H9 (cell line): Measurements from ENCODE around the gene PDE7B. TPM values are rescaled to one million over a fixed set of nuclear protein-coding genes. Genes with fewer than 3 reads are reported as not detected.

Experiments
- DNase-seq: peaks from one replicate; pipeline ENCODE4 v3.0.0-alpha.2; 2017
- H2AFZ ChIP-seq: one replicate; pipeline ENCODE4 v1.6.1; 2013; ENCODE audit warnings: mild to moderate bottlenecking, low read length, control low read depth, moderate library complexity
- H2AK5ac ChIP-seq: 2 replicates; pipeline ENCODE4 v1.6.1; 2013; ENCODE audit warnings: low read length, control low read depth, mixed read lengths; ENCODE audit not compliant: insufficient read length
- H2BK120ac ChIP-seq: one replicate; pipeline ENCODE4 v1.6.1; 2013; ENCODE audit warnings: low read depth, mild to moderate bottlenecking, low read length, control low read depth, inconsistent platforms; ENCODE audit not compliant: poor library complexity, severe bottlenecking
- H2BK12ac ChIP-seq: 2 replicates; pipeline ENCODE4 v1.6.1; 2013; ENCODE audit warnings: low read length, control low read depth, mixed read lengths, low read depth; ENCODE audit not compliant: insufficient read length
- H2BK15ac ChIP-seq: 2 replicates; pipeline ENCODE4 v1.6.1; 2013; ENCODE audit warnings: low read depth, low read length, control low read depth
- H2BK20ac ChIP-seq: one replicate; pipeline ENCODE4 v1.6.1; 2013; ENCODE audit warnings: low read depth, mild to moderate bottlenecking, low read length, control low read depth, inconsistent platforms; ENCODE audit not compliant: poor library complexity, severe bottlenecking
- H2BK5ac ChIP-seq: 2 replicates; pipeline ENCODE4 v1.6.1; 2013; ENCODE audit warnings: low read length, control low read depth, mixed read lengths; ENCODE audit not compliant: insufficient read length
- H3K14ac ChIP-seq: 2 replicates; pipeline ENCODE4 v1.6.1; 2013; ENCODE audit warnings: low read length, control low read depth; ENCODE audit not compliant: insufficient read depth
- H3K18ac ChIP-seq: 2 replicates; pipeline ENCODE4 v1.6.1; 2013; ENCODE audit warnings: low read depth, mild to moderate bottlenecking, mixed read lengths, low read length, control low read depth; ENCODE audit not compliant: insufficient read length
- H3K23ac ChIP-seq: 2 replicates; pipeline ENCODE4 v1.6.1; 2013; ENCODE audit warnings: low read length, control low read depth, mixed read lengths, low read depth; ENCODE audit not compliant: insufficient read length
- H3K23me2 ChIP-seq: 2 replicates; pipeline ENCODE4 v1.6.1; 2013; ENCODE audit warnings: low read depth, mild to moderate bottlenecking, mixed read lengths, low read length, control low read depth; ENCODE audit not compliant: insufficient read length, poor library complexity, severe bottlenecking
- H3K27ac ChIP-seq: 2 replicates; pipeline ENCODE4 v1.5.1; 2013; ENCODE audit warnings: low read length, control low read depth, mixed read lengths, low read depth; ENCODE audit not compliant: insufficient read length
- H3K27me3 ChIP-seq: 2 replicates; pipeline ENCODE4 v1.6.1; 2013; ENCODE audit warnings: low read length, control low read depth, inconsistent platforms; ENCODE audit not compliant: insufficient read depth
- H3K4ac ChIP-seq: 2 replicates; pipeline ENCODE4 v1.6.1; 2013; ENCODE audit warnings: low read depth, mild to moderate bottlenecking, control low read depth, inconsistent platforms, low read length, moderate library complexity
- H3K4me1 ChIP-seq: 2 replicates; pipeline ENCODE4 v1.6.1; 2013; ENCODE audit warnings: low read length, control low read depth, inconsistent platforms; ENCODE audit not compliant: insufficient read depth
- H3K4me2 ChIP-seq: 2 replicates; pipeline ENCODE4 v1.6.1; 2013; ENCODE audit warnings: low read length, control low read depth, mixed read lengths; ENCODE audit not compliant: insufficient read length, insufficient read depth
- H3K56ac ChIP-seq: 2 replicates; pipeline ENCODE4 v1.6.1; 2013; ENCODE audit warnings: low read depth, mild to moderate bottlenecking, mixed read lengths, low read length, control low read depth; ENCODE audit not compliant: insufficient read length
- H3K79me1 ChIP-seq: 2 replicates; pipeline ENCODE4 v1.6.1; 2013; ENCODE audit warnings: low read depth, mild to moderate bottlenecking, moderate library complexity, low read length, control low read depth, inconsistent platforms; ENCODE audit not compliant: insufficient read depth, poor library complexity, severe bottlenecking
- H3K79me2 ChIP-seq: 2 replicates; pipeline ENCODE4 v1.6.1; 2013; ENCODE audit warnings: low read length, control low read depth, inconsistent platforms; ENCODE audit not compliant: insufficient read depth
- H3K9ac ChIP-seq: 2 replicates; pipeline ENCODE4 v1.6.1; 2013; ENCODE audit warnings: low read length, control low read depth, mixed read lengths; ENCODE audit not compliant: insufficient read length; ENCODE audit errors: extremely low read depth
- H3K9me3 ChIP-seq: one replicate; pipeline ENCODE4 v1.6.1; 2013; ENCODE audit warnings: low read depth, low read length, inconsistent platforms; ENCODE audit not compliant: control insufficient read depth
- H3T11ph ChIP-seq: one replicate; pipeline ENCODE4 v1.6.1; 2013; ENCODE audit warnings: mild to moderate bottlenecking, low read length, control low read depth, inconsistent platforms
- H4K20me1 ChIP-seq: one replicate; pipeline ENCODE4 v1.6.1; 2013; ENCODE audit not compliant: control insufficient read depth, insufficient read length, insufficient read depth
- H4K5ac ChIP-seq: 2 replicates; pipeline ENCODE4 v1.6.1; 2013; ENCODE audit warnings: low read depth, mild to moderate bottlenecking, mixed read lengths, low read length, control low read depth; ENCODE audit not compliant: insufficient read length
- H4K8ac ChIP-seq: replicated peaks from 2 replicates; pipeline ENCODE4 v1.6.1; 2013; ENCODE audit warnings: low read length, control low read depth, mixed read lengths, low read depth; ENCODE audit not compliant: insufficient read length
- H4K91ac ChIP-seq: 2 replicates; pipeline ENCODE4 v1.6.1; 2013; ENCODE audit warnings: low read depth, mild to moderate bottlenecking, moderate library complexity, mixed read lengths, low read length, control low read depth; ENCODE audit not compliant: insufficient read length
- H3K27ac Mint-ChIP-seq, 3 experiments: 2 replicates in 2 of 3; 3 replicates in 1 of 3; pipeline ENCODE4 v1.8.0; 2020 to 2021; ENCODE audit warnings: mixed read lengths in 3 of 3, mild to moderate bottlenecking in 1 of 3, moderate library complexity in 1 of 3
- H3K27me3 Mint-ChIP-seq: 2 replicates; pipeline ENCODE4 v1.8.0; 2021; ENCODE audit warnings: low read depth, mild to moderate bottlenecking, moderate library complexity, mixed read lengths
- H3K36me3 Mint-ChIP-seq, 3 experiments: 2 replicates in 2 of 3; 3 replicates in 1 of 3; pipeline ENCODE4 v1.8.0; 2020 to 2021; ENCODE audit warnings: low read depth in 3 of 3, mixed read lengths in 3 of 3; ENCODE audit not compliant: insufficient read depth in 1 of 3
- H3K4me1 Mint-ChIP-seq, 2 experiments: 2 replicates each; pipeline ENCODE4 v1.8.0; 2020; ENCODE audit warnings: mixed read lengths in 2 of 2
- H3K4me3 Mint-ChIP-seq, 2 experiments: 2 replicates in 1 of 2; 3 replicates in 1 of 2; pipeline ENCODE4 v1.8.0; 2020 to 2021; ENCODE audit warnings: mild to moderate bottlenecking in 2 of 2, mixed read lengths in 2 of 2, moderate library complexity in 1 of 2
- H3K9me3 Mint-ChIP-seq, 2 experiments: 2 replicates in 1 of 2; 3 replicates in 1 of 2; pipeline ENCODE4 v1.8.0; 2020; ENCODE audit warnings: mild to moderate bottlenecking in 2 of 2, mixed read lengths in 2 of 2, moderate library complexity in 1 of 2
- CTCF ChIP-seq: fragments of 200-600 bp; sonication (generic); conservative IDR thresholded peaks from 3 replicates; pipeline ENCODE4 v1.8.0; 2021; ENCODE audit warnings: antibody characterized with exemption, mild to moderate bottlenecking
- WGBS: extraction: QIAGEN DNeasy Blood & Tissue Kit; methylation state at CpG from one replicate; pipeline ENCODE4 v1.1.7; 2013; ENCODE audit warnings: missing lambda C conversion rate, low lambda C conversion rate, mixed read lengths; ENCODE audit not compliant: insufficient read length; ENCODE audit errors: extremely low coverage; 5-methylcytosine and 5-hydroxymethylcytosine counted together
- total RNA-seq: library from RNA; stranded (reverse); gene quantifications from 2 replicates; pipeline ENCODE4 v1.2.1, GENCODE V29; 2021

The PDE7B gene
- total RNA-seq, 1 experiment from 2014 or later, result not detected

- peaks cover 0 to 3% of the 10 kb centered on the region in 2 experiments; a peak in 1 of 4 replicates for H3K4me1 Mint-ChIP-seq
- no peak overlapping the region for H2BK12ac ChIP-seq
- 0 out of 7 replicates have a peak overlapping the region, but pooled peaks of 1 of the 3 experiments have one; percentile 17 for H3K27ac Mint-ChIP-seq
- H3K9me3 ChIP-seq, result no peaks in the 10 kb centered on the region
- no peak overlapping the region for H3K4me3 Mint-ChIP-seq
- H3K79me2 ChIP-seq, result no peaks in the 10 kb centered on the region
- no peak overlapping the region for H2AK5ac ChIP-seq
- H4K5ac ChIP-seq, result no peak overlapping the region
- no peaks in the 10 kb centered on the region for H4K20me1 ChIP-seq
- no peaks in the 10 kb centered on the region for H3K27me3 Mint-ChIP-seq
- H3K56ac ChIP-seq, result no peak overlapping the region
- no peak overlapping the region for H3K27ac ChIP-seq
- no peaks in the 10 kb centered on the region for H3K79me1 ChIP-seq
- H2BK5ac ChIP-seq, result no peak overlapping the region
- no peak overlapping the region for H3K9ac ChIP-seq
- DNase-seq, result peak; percentile 27
- no peaks in the 10 kb centered on the region for H3K23me2 ChIP-seq
- H2AFZ ChIP-seq, result no peak overlapping the region
- no peak overlapping the region for H4K8ac ChIP-seq
- H3K27me3 ChIP-seq, result no peaks in the 10 kb centered on the region
- no peak overlapping the region for H3K23ac ChIP-seq
- H2BK20ac ChIP-seq, result no peak overlapping the region
- no peak overlapping the region for H3K4me2 ChIP-seq
- H3K9me3 Mint-ChIP-seq, result no peaks in the 10 kb centered on the region
- no peak overlapping the region for H3K14ac ChIP-seq
- no peaks in the 10 kb centered on the region; the same call in 1 of the 2 replicates for H3K4me1 ChIP-seq
- no peaks in the 10 kb centered on the region for H3K36me3 Mint-ChIP-seq
- no peak overlapping the region for H3K4ac ChIP-seq
- no peak overlapping the region for H3T11ph ChIP-seq
- H2BK15ac ChIP-seq, result no peak overlapping the region
- no peak overlapping the region for H2BK120ac ChIP-seq
- WGBS, result no CpG with 5 or more reads among the region's 4 CpGs
- TF ChIP-seq CTCF, result no peak
- H3K18ac ChIP-seq, result no peak overlapping the region
- H4K91ac ChIP-seq, result no peak overlapping the region
Measured at GRCh38 chr6:135876058-135876457, 24.6 kb downstream of the PDE7B start.
